Omental fat pad (tissue), 4 donors: ENCODE data around the gene TACC2. TPM values are rescaled to one million over a fixed set of nuclear protein-coding genes. Genes with fewer than 3 reads are reported as not detected.

Experiments used
- ATAC-seq: fragments of 150-250 bp; one replicate; pipeline ENCODE4 v1.9.1; 2016; ENCODE audit warnings: mild to moderate bottlenecking, moderate library complexity; ENCODE audit not compliant: low FRiP score
- DNase-seq: peaks from one replicate; pipeline ENCODE4 v3.0.0-alpha.2; 2019; ENCODE audit warnings: low spot score
- CTCF ChIP-seq, 3 donors: fragments of 450-650 bp; IDR thresholded peaks; one replicate each; pipeline ENCODE4 v1.5.1; 2016 to 2017; ENCODE audit warnings: antibody characterized with exemption in 3 of 3, mild to moderate bottlenecking in 3 of 3, moderate library complexity in 2 of 3
- total RNA-seq, 4 donors: library from RNA; depleted of rRNA; stranded (reverse); fragments of >200 nt; gene quantifications; one replicate each; pipeline ENCODE4 v1.1.0, GENCODE V29; 2016

The TACC2 gene
- total RNA-seq, 4 donors from 2014 or later = 23.8 to 33.6 (median 29.4) TPM

- TF ChIP-seq CTCF (IDR thresholded peaks at IDR 0.05) = no peak
- ATAC-seq (no peak), DNase-seq (no peak)
Observed at GRCh38 chr10:122293156-122293960, 304.4 kb downstream of the TACC2 start.

- ATAC-seq (no peak), DNase-seq (no peak)
- no peak for TF ChIP-seq CTCF (IDR thresholded peaks at IDR 0.05)
Observed at GRCh38 chr10:122293961-122294380, 305.0 kb downstream of the TACC2 start.

GRCh38 chr10:122294511-122295450 lies 305.8 kb downstream of the TACC2 start:
- ATAC-seq (no peak), DNase-seq (no peak)
- TF ChIP-seq CTCF (IDR thresholded peaks at IDR 0.05) = no peak

- no peak for ATAC-seq
- TF ChIP-seq CTCF (IDR thresholded peaks at IDR 0.05) = no peak
- no peak for DNase-seq
Observed at GRCh38 chr10:122295451-122295809, 306.5 kb downstream of the TACC2 start.

GRCh38 chr10:122296363-122297120 lies 307.6 kb downstream of the TACC2 start:
- no peak for TF ChIP-seq CTCF (IDR thresholded peaks at IDR 0.05)
- ATAC-seq (no peak), DNase-seq (no peak)

- ATAC-seq (no peak), DNase-seq (no peak)
- TF ChIP-seq CTCF (IDR thresholded peaks at IDR 0.05) = no peak
Observed at GRCh38 chr10:122297583-122297982, 308.6 kb downstream of the TACC2 start.
